B cell (primary cell): Measurements from ENCODE around the gene RICTOR. TPM values are rescaled to one million over a fixed set of nuclear protein-coding genes. Genes with fewer than 3 reads are reported as not detected.

ENCODE experiments used
- ATAC-seq: fragments of 200-7000 bp; cut with Tn5 transposase; one replicate; pipeline ENCODE4 v1.10.0; 2021; ENCODE audit warnings: low read depth, mild to moderate bottlenecking, moderate number of reproducible peaks, moderate library complexity
- CTCF ChIA-PET: fragments of 350-600 bp; sonication (Branson Sonifier 250); formaldehyde crosslinking; loops from one replicate; lab custom pipeline; 2021; ENCODE audit warnings: antibody characterized with exemption, inconsistent platforms; lab: Charles Lee
- POLR2A ChIA-PET: fragments of 350-600 bp; sonication (Branson Sonifier 250); formaldehyde crosslinking; loops from one replicate; lab custom pipeline; 2021; ENCODE audit warnings: antibody characterized with exemption; lab: Charles Lee
- DNase-seq: peaks from one replicate; pipeline ENCODE4 v3.0.0; 2013
- H2AFZ ChIP-seq: 2 replicates; pipeline ENCODE4 v1.6.1; 2012; ENCODE audit warnings: mild to moderate bottlenecking, low read depth, low read length; ENCODE audit not compliant: insufficient read depth, poor library complexity, severe bottlenecking
- H3K27ac ChIP-seq, 2 donors: 1 replicate in 1 of 2; 2 replicates in 1 of 2; pipeline ENCODE4 v1.5.1; 2012 to 2013; ENCODE audit warnings: low read length in 2 of 2, mild to moderate bottlenecking in 2 of 2, moderate library complexity in 1 of 2
- H3K27me3 ChIP-seq, 4 experiments: fragments of 200-600 bp in 1 of 4; sonication (generic) in 1 of 4; replicated peaks in 1 of 4; 1 replicate in 2 of 4; 2 replicates in 2 of 4; pipeline versions ENCODE4 v1.6.1 to v1.7.0; 2013 to 2016; ENCODE audit warnings: low read length in 3 of 4, mild to moderate bottlenecking in 2 of 4, mixed read lengths in 1 of 4, moderate library complexity in 1 of 4; ENCODE audit not compliant: insufficient read depth in 4 of 4, control insufficient read depth in 3 of 4; ENCODE audit errors: control extremely low read depth in 1 of 4
- H3K36me3 ChIP-seq, 2 experiments: replicated peaks in 1 of 2; 1 replicate in 1 of 2; 2 replicates in 1 of 2; pipeline versions ENCODE4 v1.6.1 to v1.7.1; 2013; ENCODE audit warnings: low read length in 1 of 2; ENCODE audit not compliant: insufficient read depth in 2 of 2, control insufficient read depth in 1 of 2; ENCODE audit errors: control extremely low read depth in 1 of 2, extremely low read depth in 1 of 2
- H3K4me1 ChIP-seq, 2 donors: fragments of 200-600 bp in 1 of 2; sonication (generic) in 1 of 2; 1 replicate in 1 of 2; 2 replicates in 1 of 2; pipeline versions ENCODE4 v1.5.1 to v1.6.1; 2013 to 2017; ENCODE audit warnings: low read length in 2 of 2; ENCODE audit not compliant: control insufficient read depth in 2 of 2, insufficient read depth in 2 of 2
- H3K4me2 ChIP-seq: replicated peaks from 2 replicates; pipeline ENCODE3; 2012; ENCODE audit warnings: mild to moderate bottlenecking, low read depth, low read length; ENCODE audit not compliant: poor library complexity, severe bottlenecking
- H3K4me3 ChIP-seq, 5 experiments: fragments of 200-600 bp in 1 of 5; sonication (generic) in 1 of 5; 1 replicate in 3 of 5; 2 replicates in 2 of 5; pipeline versions ENCODE4 v1.5.1 to v1.7.0; 2011 to 2016; ENCODE audit warnings: low read length in 4 of 5, mild to moderate bottlenecking in 4 of 5, low read depth in 2 of 5, control low read depth in 1 of 5, moderate library complexity in 1 of 5; ENCODE audit not compliant: insufficient read depth in 1 of 5; ENCODE audit errors: control extremely low read depth in 1 of 5, extremely low read depth in 1 of 5
- H3K79me2 ChIP-seq: fragments of 200-600 bp; sonication (generic); one replicate; pipeline ENCODE4 v1.6.0; 2016; ENCODE audit warnings: low read length; ENCODE audit not compliant: control insufficient read depth, insufficient read depth
- H3K9ac ChIP-seq: fragments of 200-600 bp; sonication (generic); 2 replicates; pipeline ENCODE4 v1.6.1; 2017; ENCODE audit warnings: mild to moderate bottlenecking, low read length, moderate library complexity
- H3K9me3 ChIP-seq, 3 donors: one replicate each; pipeline versions ENCODE4 v1.6.1 to v1.7.1; 2013; ENCODE audit warnings: low read length in 2 of 3; ENCODE audit not compliant: control insufficient read depth in 2 of 3, insufficient read depth in 1 of 3; ENCODE audit errors: control extremely low read depth in 1 of 3
- H4K20me1 ChIP-seq: 2 replicates; pipeline ENCODE4 v1.6.0; 2012; ENCODE audit warnings: mild to moderate bottlenecking, low read length; ENCODE audit not compliant: insufficient read depth, control insufficient read depth, poor library complexity, severe bottlenecking
- H3K27ac Mint-ChIP-seq: one replicate; pipeline ENCODE4 v1.8.0; 2021; ENCODE audit warnings: mixed read lengths
- H3K27me3 Mint-ChIP-seq: one replicate; pipeline ENCODE4 v1.8.0; 2021; ENCODE audit warnings: mixed read lengths
- H3K4me1 Mint-ChIP-seq: one replicate; pipeline ENCODE4 v1.8.0; 2021; ENCODE audit warnings: mixed read lengths
- H3K4me3 Mint-ChIP-seq: one replicate; pipeline ENCODE4 v1.8.0; 2021; ENCODE audit warnings: mixed read lengths
- H3K9me3 Mint-ChIP-seq: one replicate; pipeline ENCODE4 v1.8.0; 2022; ENCODE audit warnings: mixed read lengths; ENCODE audit not compliant: insufficient read depth
- EZH2 ChIP-seq: IDR thresholded peaks from 2 replicates; pipeline ENCODE4 v1.6.1; 2012; ENCODE audit warnings: borderline replicate concordance, low read depth, mild to moderate bottlenecking, moderate library complexity, low read length; ENCODE audit not compliant: insufficient read depth, poor library complexity, severe bottlenecking
- WGBS: methylation state at CpG from one replicate; pipeline ENCODE4 v1.1.5; 2013; ENCODE audit warnings: missing lambda C conversion rate; ENCODE audit not compliant: insufficient coverage; 5-methylcytosine and 5-hydroxymethylcytosine counted together
- intact Hi-C: fragments of 100-400 bp; cut with micrococcal nuclease; formaldehyde crosslinking; loops from one replicate; pipeline ENCODE4 v1.10.0; 2022
- polyA plus RNA-seq: library from polyadenylated mRNA; depleted of rRNA; stranded (reverse); fragments of >200 nt; gene quantifications from 2 replicates; pipeline ENCODE4 v1.2.3, GENCODE V29; 2012
- total RNA-seq, 2 donors: library from RNA; stranded (reverse); fragments of 120-200 nt in 1 of 2; gene quantifications; 1 replicate in 1 of 2; 2 replicates in 1 of 2; pipeline versions ENCODE4 v1.2.3 to v1.2.4, GENCODE V29; 2013 to 2022
- TF ChIP-seq, protein P1 (sequence below): fragments of 200-600 bp; IDR thresholded peaks from one replicate; pipeline ENCODE4 v1.8.0; 2022; ENCODE audit warnings: antibody characterized with exemption, mild to moderate bottlenecking

Gene RICTOR
- total and polyA plus RNA-seq, 2 donors (not counting 1 experiment from before 2014, with no cell fraction given) = 15.4 to 84.3 TPM

DNA sequence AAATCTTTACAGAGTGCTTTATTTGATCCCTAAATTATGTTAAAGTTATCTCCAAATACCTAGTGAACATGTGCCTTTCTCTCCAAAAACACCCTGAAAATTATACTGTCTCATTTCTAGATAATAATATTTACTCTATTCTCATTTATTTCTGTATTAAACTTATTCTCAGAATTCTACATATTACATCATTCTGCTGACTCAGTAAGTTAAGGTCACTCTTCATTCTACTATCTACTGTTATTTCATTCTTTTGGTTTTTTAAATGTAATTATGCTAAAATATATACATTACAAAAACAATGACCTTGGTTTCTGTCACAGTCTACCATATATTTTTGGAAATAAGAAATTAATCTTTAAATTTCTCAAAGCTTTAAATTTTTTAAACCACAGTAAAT, 96.2 kb downstream of the RICTOR start:
- H3K27me3 ChIP-seq = no peaks in the 10 kb centered on the region
- POLR2A ChIA-PET = no interaction called here
- no peak for ATAC-seq
- no peaks in the 10 kb centered on the region for H3K27me3 Mint-ChIP-seq
- intact Hi-C loops = no loop called here
- no peak overlapping the region for H3K9ac ChIP-seq
- no peak overlapping the region for H3K4me3 ChIP-seq
- H3K4me1 Mint-ChIP-seq = no peaks in the 10 kb centered on the region
- no peak overlapping the region for H3K4me3 Mint-ChIP-seq
- TF ChIP-seq, protein P1, sequence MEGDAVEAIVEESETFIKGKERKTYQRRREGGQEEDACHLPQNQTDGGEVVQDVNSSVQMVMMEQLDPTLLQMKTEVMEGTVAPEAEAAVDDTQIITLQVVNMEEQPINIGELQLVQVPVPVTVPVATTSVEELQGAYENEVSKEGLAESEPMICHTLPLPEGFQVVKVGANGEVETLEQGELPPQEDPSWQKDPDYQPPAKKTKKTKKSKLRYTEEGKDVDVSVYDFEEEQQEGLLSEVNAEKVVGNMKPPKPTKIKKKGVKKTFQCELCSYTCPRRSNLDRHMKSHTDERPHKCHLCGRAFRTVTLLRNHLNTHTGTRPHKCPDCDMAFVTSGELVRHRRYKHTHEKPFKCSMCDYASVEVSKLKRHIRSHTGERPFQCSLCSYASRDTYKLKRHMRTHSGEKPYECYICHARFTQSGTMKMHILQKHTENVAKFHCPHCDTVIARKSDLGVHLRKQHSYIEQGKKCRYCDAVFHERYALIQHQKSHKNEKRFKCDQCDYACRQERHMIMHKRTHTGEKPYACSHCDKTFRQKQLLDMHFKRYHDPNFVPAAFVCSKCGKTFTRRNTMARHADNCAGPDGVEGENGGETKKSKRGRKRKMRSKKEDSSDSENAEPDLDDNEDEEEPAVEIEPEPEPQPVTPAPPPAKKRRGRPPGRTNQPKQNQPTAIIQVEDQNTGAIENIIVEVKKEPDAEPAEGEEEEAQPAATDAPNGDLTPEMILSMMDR = no peak
- TF ChIP-seq EZH2 = no peak
- peaks cover 4% of the 10 kb centered on the region for H4K20me1 ChIP-seq
- H3K27ac Mint-ChIP-seq = no peak overlapping the region
- no peaks in the 10 kb centered on the region for H3K79me2 ChIP-seq
- H3K9me3 ChIP-seq = no peaks in the 10 kb centered on the region
- H3K36me3 ChIP-seq = peaks cover 3 to 47% of the 10 kb centered on the region in 2 experiments
- no peak overlapping the region for H2AFZ ChIP-seq
- H3K27ac ChIP-seq = no peak overlapping the region
- CTCF ChIA-PET = interaction anchor here (0.7 kb wide), 1 partner anchor 23 kb away, joined by 3 read pairs; no protein-coding TSS in a partner anchor
- no peaks in the 10 kb centered on the region for H3K9me3 Mint-ChIP-seq
- DNase-seq = no peak
- no peaks in the 10 kb centered on the region for H3K4me1 ChIP-seq
- no peak overlapping the region for H3K4me2 ChIP-seq

DNA sequence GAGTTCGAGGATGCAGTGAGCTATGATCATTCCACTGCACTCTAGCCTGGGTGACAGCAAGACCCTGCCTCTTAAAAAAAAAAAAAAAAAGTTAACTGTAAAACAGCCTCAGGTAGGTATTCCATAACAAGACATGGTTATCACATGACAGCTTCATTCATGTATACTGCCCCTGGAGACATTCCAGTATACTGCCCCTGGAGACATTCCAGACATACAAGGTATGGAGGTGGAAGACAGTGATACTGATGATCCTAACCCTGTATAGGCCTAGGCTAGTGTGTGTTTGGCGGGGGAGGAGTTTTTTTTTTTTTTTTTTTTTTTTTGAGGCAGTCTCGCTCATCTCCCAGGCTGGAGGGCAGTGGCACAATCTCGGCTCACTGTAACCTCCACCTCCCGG, 105.5 kb downstream of the RICTOR start:
- no peak for DNase-seq
- Mint-ChIP-seq H3K4me3 (no peak overlapping the region), H3K4me1 (no peaks in the 10 kb centered on the region), H3K9me3 (no peaks in the 10 kb centered on the region), H3K27ac (no peak overlapping the region), H3K27me3 (no peaks in the 10 kb centered on the region)
- 100% methylated on average over 4 of the region's 5 CpGs for WGBS
- intact Hi-C loops = no loop called here
- Histone ChIP-seq H3K36me3 (peaks cover 7 to 54% of the 10 kb centered on the region in 2 experiments), H3K27ac (no peak overlapping the region), H3K9ac (no peak overlapping the region), H3K4me1 (no peaks in the 10 kb centered on the region), H4K20me1 (no peaks in the 10 kb centered on the region), H3K79me2 (no peaks in the 10 kb centered on the region), H2AFZ (no peak overlapping the region), H3K9me3 (no peaks in the 10 kb centered on the region), H3K27me3 (no peaks in the 10 kb centered on the region), H3K4me2 (no peak overlapping the region), H3K4me3 (no peak overlapping the region)
- no peak for ATAC-seq
- TF ChIP-seq EZH2 = no peak
- TF ChIP-seq, protein P1 = no peak
- CTCF ChIA-PET = interaction anchor here (1.0 to 1.2 kb wide), 2 partner anchors 34 to 112 kb away, joined by 4 to 5 read pairs; no protein-coding TSS in a partner anchor
- POLR2A ChIA-PET = no interaction called here
